Panc1 (cell line): Measurements from ENCODE around the gene MBNL2. TPM values are rescaled to one million over a fixed set of nuclear protein-coding genes. Genes with fewer than 3 reads are reported as not detected.

Experiments
- ATAC-seq: fragments of 200-7000 bp; cut with Tn5 transposase; 2 replicates; pipeline ENCODE4 v1.9.1; 2020; ENCODE audit warnings: mild to moderate bottlenecking, moderate library complexity
- BruUV-seq: library from RNA; stranded (reverse); fragments of 400-500 nt; replicated peaks from 2 replicates; lab custom pipeline; 2021; lab: Mats Ljungman, UMichigan
- CTCF ChIA-PET: fragments of 300-600 bp; sonication (Branson Sonifier 250); formaldehyde crosslinking; loops from one replicate; lab custom pipeline; 2022; ENCODE audit warnings: antibody characterized with exemption; lab: Charles Lee
- POLR2A ChIA-PET: fragments of 300-600 bp; sonication (Branson Sonifier 250); formaldehyde crosslinking; loops from one replicate; lab custom pipeline; 2022; ENCODE audit warnings: antibody characterized with exemption; lab: Charles Lee
- DNase-seq: peaks from one replicate; pipeline ENCODE4 v3.0.0-alpha.2; 2010; ENCODE audit warnings: low read depth, low spot score
- H3K27ac ChIP-seq: 2 replicates; pipeline ENCODE4 v1.5.1; 2011; ENCODE audit warnings: mild to moderate bottlenecking, low read length, inconsistent platforms
- H3K27me3 ChIP-seq: fragments of 200-500 bp; sonication (Bioruptor generic); 2 replicates; pipeline ENCODE4 v1.6.0; 2014; ENCODE audit warnings: low read length, inconsistent platforms; ENCODE audit not compliant: control insufficient read depth, insufficient read depth
- H3K36me3 ChIP-seq: fragments of 200-500 bp; sonication (Bioruptor generic); 2 replicates; pipeline ENCODE4 v1.5.1; 2014; ENCODE audit warnings: inconsistent platforms, mild to moderate bottlenecking, low read length, moderate library complexity; ENCODE audit not compliant: control insufficient read depth, insufficient read depth
- H3K4me1 ChIP-seq: 2 replicates; pipeline ENCODE4 v1.5.1; 2011; ENCODE audit warnings: inconsistent platforms, mild to moderate bottlenecking, low read length, moderate library complexity; ENCODE audit not compliant: control insufficient read depth, insufficient read depth
- H3K4me3 ChIP-seq, 2 experiments: 2 replicates each; pipeline ENCODE4 v1.5.1; 2011 to 2012; ENCODE audit warnings: low read depth in 2 of 2, low read length in 2 of 2, mild to moderate bottlenecking in 2 of 2, inconsistent platforms in 1 of 2, moderate library complexity in 1 of 2
- H3K9me3 ChIP-seq: fragments of 200-500 bp; sonication (Bioruptor generic); 2 replicates; pipeline ENCODE4 v1.5.1; 2014; ENCODE audit warnings: low read depth, mild to moderate bottlenecking, inconsistent platforms, low read length, moderate library complexity; ENCODE audit not compliant: control insufficient read depth, insufficient read depth
- POLR2AphosphoS5 ChIP-seq: IDR thresholded peaks from 2 replicates; pipeline ENCODE4 v1.6.1; 2012; ENCODE audit warnings: mild to moderate bottlenecking, low read depth, low read length, moderate library complexity
- SIN3A ChIP-seq: IDR thresholded peaks from 2 replicates; pipeline ENCODE4 v1.6.1; 2012; ENCODE audit warnings: low read depth, mild to moderate bottlenecking, low read length, moderate library complexity, borderline replicate concordance; ENCODE audit not compliant: insufficient read depth
- TCF7L2 ChIP-seq: IDR thresholded peaks from 2 replicates; pipeline ENCODE4 v1.6.1; 2011; ENCODE audit warnings: mild to moderate bottlenecking, low read depth, low read length, inconsistent platforms
- in situ Hi-C: cut with HindIII; loops from 2 replicates; pipeline ENCODE4 v1.10.0; 2016; ENCODE audit warnings: low sequenced_read_pairs, low pct_unique_long_range_greater_than_20kb
- intact Hi-C: fragments of 100-400 bp; cut with micrococcal nuclease; formaldehyde crosslinking; loops from one replicate; pipeline ENCODE4 v1.10.0; 2022; ENCODE audit not compliant: unreplicated experiment
- total RNA-seq: library from RNA; stranded (reverse); gene quantifications from one replicate; pipeline ENCODE4 v1.2.1, GENCODE V29; 2021; ENCODE audit not compliant: unreplicated experiment
- TF ChIP-seq, protein P1 (sequence below), 2 experiments: IDR thresholded peaks; 2 replicates each; pipeline ENCODE4 v1.6.1; 2011 to 2012; ENCODE audit warnings: low read depth in 2 of 2, control low read depth in 1 of 2, low read length in 1 of 2, mild to moderate bottlenecking in 1 of 2, moderate library complexity in 1 of 2; ENCODE audit not compliant: insufficient read depth in 1 of 2
- TF ChIP-seq, protein P2 (sequence below): fragments of 450-650 bp; IDR thresholded peaks from 2 replicates; pipeline ENCODE4 v1.5.1; 2017; ENCODE audit warnings: mild to moderate bottlenecking

Gene MBNL2
- total RNA-seq, 1 experiment from 2014 or later: 103 TPM

DNA sequence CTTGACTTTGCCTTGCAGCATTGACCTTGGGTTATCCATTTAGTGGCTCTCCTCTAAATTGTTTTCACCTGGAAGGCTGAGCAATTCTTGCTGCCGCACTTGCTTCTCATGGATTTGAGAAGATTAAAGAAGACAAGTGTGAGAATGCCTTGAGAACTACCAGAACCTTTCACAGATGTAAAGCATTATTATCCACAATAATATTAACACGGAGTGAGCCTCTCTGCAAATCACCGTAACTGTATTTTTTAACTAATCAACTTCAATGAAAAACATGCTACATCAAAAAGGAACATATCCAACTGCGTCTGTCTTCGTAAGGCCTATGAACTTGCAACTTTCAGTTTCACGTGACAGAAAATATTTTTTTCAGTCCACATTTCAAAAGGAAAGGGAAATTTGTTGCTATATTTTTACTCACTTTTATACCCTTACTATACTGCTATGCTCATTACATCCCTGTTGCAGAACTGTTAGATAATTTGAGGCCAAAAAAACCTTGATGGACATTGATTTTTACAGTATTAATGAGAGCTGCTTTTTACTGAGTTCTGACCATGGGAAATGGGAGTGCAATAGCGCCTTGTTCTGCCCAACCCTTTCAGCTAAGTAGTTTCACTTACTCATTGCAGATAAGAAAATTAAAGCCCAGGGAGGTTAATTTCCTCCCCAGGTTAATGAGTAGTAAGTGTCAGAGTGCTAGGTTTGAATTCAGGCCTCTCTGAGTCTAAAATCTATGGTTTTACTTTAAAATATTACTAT, 118.0 kb downstream of the MBNL2 start:
- no peak for TF ChIP-seq TCF7L2
- TF ChIP-seq, protein P1, sequence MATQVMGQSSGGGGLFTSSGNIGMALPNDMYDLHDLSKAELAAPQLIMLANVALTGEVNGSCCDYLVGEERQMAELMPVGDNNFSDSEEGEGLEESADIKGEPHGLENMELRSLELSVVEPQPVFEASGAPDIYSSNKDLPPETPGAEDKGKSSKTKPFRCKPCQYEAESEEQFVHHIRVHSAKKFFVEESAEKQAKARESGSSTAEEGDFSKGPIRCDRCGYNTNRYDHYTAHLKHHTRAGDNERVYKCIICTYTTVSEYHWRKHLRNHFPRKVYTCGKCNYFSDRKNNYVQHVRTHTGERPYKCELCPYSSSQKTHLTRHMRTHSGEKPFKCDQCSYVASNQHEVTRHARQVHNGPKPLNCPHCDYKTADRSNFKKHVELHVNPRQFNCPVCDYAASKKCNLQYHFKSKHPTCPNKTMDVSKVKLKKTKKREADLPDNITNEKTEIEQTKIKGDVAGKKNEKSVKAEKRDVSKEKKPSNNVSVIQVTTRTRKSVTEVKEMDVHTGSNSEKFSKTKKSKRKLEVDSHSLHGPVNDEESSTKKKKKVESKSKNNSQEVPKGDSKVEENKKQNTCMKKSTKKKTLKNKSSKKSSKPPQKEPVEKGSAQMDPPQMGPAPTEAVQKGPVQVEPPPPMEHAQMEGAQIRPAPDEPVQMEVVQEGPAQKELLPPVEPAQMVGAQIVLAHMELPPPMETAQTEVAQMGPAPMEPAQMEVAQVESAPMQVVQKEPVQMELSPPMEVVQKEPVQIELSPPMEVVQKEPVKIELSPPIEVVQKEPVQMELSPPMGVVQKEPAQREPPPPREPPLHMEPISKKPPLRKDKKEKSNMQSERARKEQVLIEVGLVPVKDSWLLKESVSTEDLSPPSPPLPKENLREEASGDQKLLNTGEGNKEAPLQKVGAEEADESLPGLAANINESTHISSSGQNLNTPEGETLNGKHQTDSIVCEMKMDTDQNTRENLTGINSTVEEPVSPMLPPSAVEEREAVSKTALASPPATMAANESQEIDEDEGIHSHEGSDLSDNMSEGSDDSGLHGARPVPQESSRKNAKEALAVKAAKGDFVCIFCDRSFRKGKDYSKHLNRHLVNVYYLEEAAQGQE (IDR thresholded peaks at IDR 0.05; ENCODE audit: insufficient read depth in 1 of 2, low read depth in 2 of 2, low read length in 1 of 2): no peak
- TF ChIP-seq SIN3A: no peak
- TF ChIP-seq POLR2AphosphoS5: no peak
- TF ChIP-seq, protein P2, sequence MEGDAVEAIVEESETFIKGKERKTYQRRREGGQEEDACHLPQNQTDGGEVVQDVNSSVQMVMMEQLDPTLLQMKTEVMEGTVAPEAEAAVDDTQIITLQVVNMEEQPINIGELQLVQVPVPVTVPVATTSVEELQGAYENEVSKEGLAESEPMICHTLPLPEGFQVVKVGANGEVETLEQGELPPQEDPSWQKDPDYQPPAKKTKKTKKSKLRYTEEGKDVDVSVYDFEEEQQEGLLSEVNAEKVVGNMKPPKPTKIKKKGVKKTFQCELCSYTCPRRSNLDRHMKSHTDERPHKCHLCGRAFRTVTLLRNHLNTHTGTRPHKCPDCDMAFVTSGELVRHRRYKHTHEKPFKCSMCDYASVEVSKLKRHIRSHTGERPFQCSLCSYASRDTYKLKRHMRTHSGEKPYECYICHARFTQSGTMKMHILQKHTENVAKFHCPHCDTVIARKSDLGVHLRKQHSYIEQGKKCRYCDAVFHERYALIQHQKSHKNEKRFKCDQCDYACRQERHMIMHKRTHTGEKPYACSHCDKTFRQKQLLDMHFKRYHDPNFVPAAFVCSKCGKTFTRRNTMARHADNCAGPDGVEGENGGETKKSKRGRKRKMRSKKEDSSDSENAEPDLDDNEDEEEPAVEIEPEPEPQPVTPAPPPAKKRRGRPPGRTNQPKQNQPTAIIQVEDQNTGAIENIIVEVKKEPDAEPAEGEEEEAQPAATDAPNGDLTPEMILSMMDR: no peak
- ATAC-seq (peak; percentile 36), DNase-seq (no peak)
- peaks cover 60% of the 10 kb centered on the region for H3K4me1 ChIP-seq
- H3K4me3 ChIP-seq: peak overlapping the region in 1 of 2 experiments; percentile 10; a peak in 1 of 4 replicates
- ChIA-PET CTCF (interaction anchor here (0.5 kb wide), 1 partner anchor 1091 kb away, joined by 7 read pairs; no protein-coding TSS in a partner anchor), POLR2A (interaction anchor here (0.5 kb wide), 1 partner anchor 51 kb away, joined by 3 read pairs; no protein-coding TSS in a partner anchor)
- H3K27me3 ChIP-seq: no peaks in the 10 kb centered on the region
- no TSS peak for BruUV-seq
- intact Hi-C loops (loop anchor here (10.0 kb wide), 1 partner anchor 325 kb away; no protein-coding TSS in a partner anchor), in situ Hi-C loops (no loop called here)
- peak overlapping the region; percentile 96 for H3K27ac ChIP-seq
- H3K36me3 ChIP-seq: peaks cover 17% of the 10 kb centered on the region
- no peaks in the 10 kb centered on the region for H3K9me3 ChIP-seq

DNA sequence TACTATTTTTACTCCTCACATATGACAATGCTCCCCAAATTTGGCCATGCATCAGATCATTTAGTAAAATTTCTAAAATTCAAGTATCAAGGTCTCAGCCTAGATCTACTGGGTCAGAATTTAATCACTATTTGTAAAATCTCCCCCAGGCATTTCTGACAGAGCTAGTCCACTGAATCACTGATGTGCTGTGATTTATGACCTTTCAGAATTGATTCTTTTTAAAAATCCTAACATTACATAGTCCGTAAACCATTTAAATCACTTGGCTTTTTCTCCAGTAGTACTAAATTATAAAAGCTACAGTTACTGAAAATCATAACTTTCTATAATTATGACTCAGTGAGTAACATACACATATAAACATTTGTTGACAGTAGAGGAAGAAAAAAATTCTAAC, 119.0 kb downstream of the MBNL2 start:
- peaks cover 58% of the 10 kb centered on the region for H3K4me1 ChIP-seq
- peak overlapping the region; percentile 96 for H3K27ac ChIP-seq
- BruUV-seq: no TSS peak
- ChIA-PET POLR2A (no interaction called here), CTCF (no interaction called here)
- H3K9me3 ChIP-seq: no peaks in the 10 kb centered on the region
- in situ Hi-C loops (no loop called here), intact Hi-C loops (loop anchor here (10.0 kb wide), 1 partner anchor 326 kb away; no protein-coding TSS in a partner anchor)
- H3K4me3 ChIP-seq: no peak overlapping the region
- H3K27me3 ChIP-seq: no peaks in the 10 kb centered on the region
- no peak for ATAC-seq
- TF ChIP-seq POLR2AphosphoS5 (no peak), TCF7L2 (no peak), SIN3A (no peak)
- TF ChIP-seq, protein P2: no peak
- TF ChIP-seq, protein P1 (IDR thresholded peaks at IDR 0.05; ENCODE audit: insufficient read depth in 1 of 2, low read depth in 2 of 2, low read length in 1 of 2): no peak
- H3K36me3 ChIP-seq: peaks cover 19% of the 10 kb centered on the region
- DNase-seq: no peak
